Skin epidermis (tissue), 12 donors: ENCODE data around the gene NBDY.
A peak's percentile ranks its signal among the peaks of the same experiment; 100 is the strongest.
"Not testable (repeated sequence)": the region's sequence is repeated elsewhere in the genome, so short reads cannot be mapped to it uniquely, and the experiment has no call there.

Experiments used
- H3K27ac ChIP-seq, 21 experiments: fragments of 200-600 bp; sonication (generic) in 11 of 21; one replicate each; pipeline ENCODE4 v1.5.0; 2020; ENCODE audit warnings: mild to moderate bottlenecking in 3 of 21, inconsistent platforms in 2 of 21, moderate library complexity in 2 of 21
- H3K4me3 ChIP-seq, 7 experiments: fragments of 200-600 bp; sonication (generic) in 2 of 7; one replicate each; pipeline ENCODE4 v1.5.0; 2020; ENCODE audit warnings: inconsistent platforms in 2 of 7, mild to moderate bottlenecking in 2 of 7, moderate library complexity in 1 of 7

The NBDY gene

GRCh38 chrX:56763556-56764152, 34.6 kb downstream of the NBDY start:
- Histone ChIP-seq H3K4me3 (peak overlapping the region in 1 of 7 experiments; percentile 47), H3K27ac (peak overlapping the region in 10 of 21 experiments; percentile 62 to 88 (median 79))

DNA sequence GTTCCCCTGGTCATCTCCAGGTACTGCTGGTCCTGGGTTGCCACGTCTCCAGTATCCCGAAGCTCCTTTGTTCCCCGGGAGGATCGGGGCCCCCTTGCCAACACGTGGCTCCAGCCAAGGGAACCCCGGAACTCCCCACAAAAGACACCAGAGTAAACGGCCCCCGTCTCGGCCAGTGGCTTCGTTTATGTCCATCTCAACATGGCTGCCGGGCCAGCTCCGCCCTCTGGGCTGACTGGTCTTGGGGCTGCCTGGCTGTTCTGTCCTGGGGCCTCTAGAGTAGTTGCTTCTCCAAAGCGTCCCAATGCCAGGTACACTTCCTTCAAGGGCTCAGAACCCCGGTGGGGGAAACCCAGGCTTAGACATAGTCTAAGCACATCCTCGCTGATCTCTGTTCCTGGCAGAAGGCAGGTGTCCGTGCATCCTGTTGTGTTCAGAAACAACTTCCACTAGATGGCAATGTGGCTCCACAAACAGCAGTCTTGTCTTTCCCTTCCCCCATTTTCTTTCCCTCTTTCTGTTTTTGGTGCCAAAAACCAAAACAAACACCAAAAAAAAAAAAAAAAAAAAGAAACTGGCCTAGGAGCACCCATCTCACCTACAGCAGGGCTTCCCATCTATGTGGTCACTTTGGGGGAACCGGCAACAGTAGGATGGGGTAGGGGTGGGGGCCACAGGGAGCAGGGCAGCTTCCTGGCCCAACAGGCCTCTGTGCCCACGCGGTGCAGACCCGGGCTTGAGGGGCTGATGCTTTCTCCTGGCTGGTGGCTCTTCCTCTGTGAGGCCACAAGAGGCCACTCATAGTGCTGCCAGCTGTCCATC, 35.3 kb downstream of the NBDY start:
- peak overlapping the region in 1 of 7 experiments; percentile 47 for H3K4me3 ChIP-seq
- peak overlapping the region in 15 of 21 experiments; percentile 38 to 88 (median 70) for H3K27ac ChIP-seq

- Histone ChIP-seq H3K4me3 (no peak overlapping the region), H3K27ac (peak overlapping the region in 12 of 21 experiments; percentile 16 to 88 (median 59))
Observed at GRCh38 chrX:56764975-56765791, 36.1 kb downstream of the NBDY start.

- peak overlapping the region in 8 of 21 experiments; percentile 52 to 88 (median 71) for H3K27ac ChIP-seq
- no peak overlapping the region for H3K4me3 ChIP-seq
Observed at GRCh38 chrX:56765811-56766553, 36.9 kb downstream of the NBDY start.

- peak overlapping the region in 10 of 21 experiments; percentile 7 to 84 (median 56) for H3K27ac ChIP-seq
- peak overlapping the region in 1 of 7 experiments; percentile 54 for H3K4me3 ChIP-seq
Observed at GRCh38 chrX:56766554-56767347, 37.7 kb downstream of the NBDY start.

DNA sequence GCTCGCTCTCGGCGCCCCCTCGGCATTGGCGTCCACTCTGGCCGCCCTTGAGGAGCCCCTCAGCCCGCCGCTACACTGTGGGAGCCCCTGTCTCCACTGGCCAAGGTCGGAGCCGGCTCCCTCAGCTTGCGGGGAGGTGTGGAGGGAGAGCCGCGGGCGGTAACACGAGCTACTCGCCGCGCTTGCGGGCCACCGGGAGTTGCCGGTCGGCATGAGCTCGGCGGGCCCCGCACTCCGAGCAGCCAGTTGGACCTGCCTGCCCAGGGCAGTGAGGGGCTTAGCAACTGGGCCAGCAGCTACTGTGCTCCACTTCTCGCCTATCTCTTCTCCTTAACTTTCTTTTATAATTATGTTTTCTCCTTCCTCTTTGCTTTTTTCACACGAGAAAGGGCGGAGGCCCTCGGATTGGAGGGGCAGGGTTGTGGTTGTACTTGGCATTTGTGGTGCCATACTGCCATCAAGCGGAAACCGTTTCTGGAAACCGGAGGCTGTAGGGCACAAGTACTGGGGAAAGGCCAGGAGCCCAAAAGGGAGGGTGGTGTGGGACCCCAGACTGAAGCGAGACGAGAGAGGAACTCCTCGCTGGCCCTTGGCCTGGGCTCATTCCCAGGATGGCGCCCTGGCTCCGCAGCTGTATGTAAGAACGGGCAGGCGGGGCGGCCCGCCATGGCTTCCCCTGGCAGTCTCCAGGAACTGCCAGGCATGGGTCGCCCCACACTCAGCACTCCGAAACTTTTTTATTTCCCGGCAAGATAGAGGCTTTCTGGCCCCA, 38.5 kb downstream of the NBDY start:
- Histone ChIP-seq H3K4me3 (peak overlapping the region in 1 of 7 experiments; percentile 54), H3K27ac (peak overlapping the region in 8 of 21 experiments; percentile 37 to 84 (median 58))

- not testable (repeated sequence) for H3K27ac ChIP-seq, H3K4me3 ChIP-seq
Observed at GRCh38 chrX:56768120-56768660, 39.1 kb downstream of the NBDY start.

GRCh38 chrX:56772675-56773521, 43.9 kb downstream of the NBDY start:
- not testable (repeated sequence) for H3K27ac ChIP-seq, H3K4me3 ChIP-seq

DNA sequence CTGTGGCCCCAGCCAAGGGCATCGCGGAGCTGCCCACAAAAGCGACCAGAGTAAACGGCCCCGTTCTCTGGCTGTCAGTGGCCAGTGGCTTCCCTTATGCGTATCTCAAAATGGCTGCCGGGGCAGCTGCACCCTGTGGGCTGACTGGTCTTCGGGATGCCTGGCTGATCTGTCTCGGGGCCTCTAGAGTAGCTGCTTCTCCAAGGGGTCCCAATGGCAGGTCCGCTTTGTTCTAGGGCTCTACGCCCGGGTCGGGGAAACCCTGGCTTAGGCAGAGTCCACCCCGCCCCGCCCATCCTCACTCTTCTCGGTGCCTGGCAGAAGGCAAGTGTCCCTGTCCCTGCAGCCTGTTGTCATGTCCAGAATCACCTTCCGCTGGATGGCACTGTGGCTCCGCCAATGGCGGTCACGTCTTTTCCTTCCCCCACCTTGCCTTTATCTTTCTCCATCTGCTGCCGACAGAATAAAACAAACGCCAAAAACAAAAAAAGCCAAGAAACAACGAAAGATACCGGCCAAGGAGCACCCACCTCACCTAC, 44.5 kb downstream of the NBDY start:
- H3K4me3 ChIP-seq, H3K27ac ChIP-seq: not testable (repeated sequence)

DNA sequence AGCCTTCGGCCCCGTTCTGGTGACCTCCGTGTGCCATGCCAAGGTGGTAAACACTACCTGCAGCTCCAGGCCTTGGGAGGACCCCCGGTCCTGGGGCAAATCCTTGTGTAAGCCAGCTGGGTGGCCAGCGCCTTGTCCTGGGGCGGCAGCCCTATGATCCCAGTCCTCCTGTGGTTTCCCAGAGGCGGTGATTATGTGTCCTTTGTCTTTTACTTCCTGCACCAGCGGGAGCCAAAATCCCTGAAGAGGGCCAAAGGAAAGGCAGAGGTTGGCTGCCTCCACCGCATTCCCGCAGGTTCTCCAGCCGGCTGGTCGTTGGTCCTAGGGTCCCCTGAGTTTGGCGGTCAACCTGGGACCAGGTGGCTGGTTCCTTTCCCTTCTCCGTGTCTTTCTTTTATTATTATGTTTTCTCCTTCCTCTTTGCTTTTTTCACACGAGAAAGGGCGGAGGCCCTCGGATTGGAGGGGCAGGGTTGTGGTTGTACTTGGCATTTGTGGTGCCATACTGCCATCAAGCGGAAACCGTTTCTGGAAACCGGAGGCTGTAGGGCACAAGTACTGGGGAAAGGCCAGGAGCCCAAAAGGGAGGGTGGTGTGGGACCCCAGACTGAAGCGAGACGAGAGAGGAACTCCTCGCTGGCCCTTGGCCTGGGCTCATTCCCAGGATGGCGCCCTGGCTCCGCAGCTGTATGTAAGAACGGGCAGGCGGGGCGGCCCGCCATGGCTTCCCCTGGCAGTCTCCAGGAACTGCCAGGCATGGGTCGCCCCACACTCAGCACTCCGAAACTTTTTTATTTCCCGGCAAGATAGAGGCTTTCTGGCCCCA, 49.3 kb downstream of the NBDY start:
- H3K27ac ChIP-seq: not testable (repeated sequence)

DNA sequence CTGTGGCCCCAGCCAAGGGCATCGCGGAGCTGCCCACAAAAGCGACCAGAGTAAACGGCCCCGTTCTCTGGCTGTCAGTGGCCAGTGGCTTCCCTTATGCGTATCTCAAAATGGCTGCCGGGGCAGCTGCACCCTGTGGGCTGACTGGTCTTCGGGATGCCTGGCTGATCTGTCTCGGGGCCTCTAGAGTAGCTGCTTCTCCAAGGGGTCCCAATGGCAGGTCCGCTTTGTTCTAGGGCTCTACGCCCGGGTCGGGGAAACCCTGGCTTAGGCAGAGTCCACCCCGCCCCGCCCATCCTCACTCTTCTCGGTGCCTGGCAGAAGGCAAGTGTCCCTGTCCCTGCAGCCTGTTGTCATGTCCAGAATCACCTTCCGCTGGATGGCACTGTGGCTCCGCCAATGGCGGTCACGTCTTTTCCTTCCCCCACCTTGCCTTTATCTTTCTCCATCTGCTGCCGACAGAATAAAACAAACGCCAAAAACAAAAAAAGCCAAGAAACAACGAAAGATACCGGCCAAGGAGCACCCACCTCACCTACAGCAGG, 50.0 kb downstream of the NBDY start:
- not testable (repeated sequence) for H3K4me3 ChIP-seq, H3K27ac ChIP-seq

More for the DNA sequence above, 49.3 kb downstream of the NBDY start:
- not testable (repeated sequence) for H3K4me3 ChIP-seq

DNA sequence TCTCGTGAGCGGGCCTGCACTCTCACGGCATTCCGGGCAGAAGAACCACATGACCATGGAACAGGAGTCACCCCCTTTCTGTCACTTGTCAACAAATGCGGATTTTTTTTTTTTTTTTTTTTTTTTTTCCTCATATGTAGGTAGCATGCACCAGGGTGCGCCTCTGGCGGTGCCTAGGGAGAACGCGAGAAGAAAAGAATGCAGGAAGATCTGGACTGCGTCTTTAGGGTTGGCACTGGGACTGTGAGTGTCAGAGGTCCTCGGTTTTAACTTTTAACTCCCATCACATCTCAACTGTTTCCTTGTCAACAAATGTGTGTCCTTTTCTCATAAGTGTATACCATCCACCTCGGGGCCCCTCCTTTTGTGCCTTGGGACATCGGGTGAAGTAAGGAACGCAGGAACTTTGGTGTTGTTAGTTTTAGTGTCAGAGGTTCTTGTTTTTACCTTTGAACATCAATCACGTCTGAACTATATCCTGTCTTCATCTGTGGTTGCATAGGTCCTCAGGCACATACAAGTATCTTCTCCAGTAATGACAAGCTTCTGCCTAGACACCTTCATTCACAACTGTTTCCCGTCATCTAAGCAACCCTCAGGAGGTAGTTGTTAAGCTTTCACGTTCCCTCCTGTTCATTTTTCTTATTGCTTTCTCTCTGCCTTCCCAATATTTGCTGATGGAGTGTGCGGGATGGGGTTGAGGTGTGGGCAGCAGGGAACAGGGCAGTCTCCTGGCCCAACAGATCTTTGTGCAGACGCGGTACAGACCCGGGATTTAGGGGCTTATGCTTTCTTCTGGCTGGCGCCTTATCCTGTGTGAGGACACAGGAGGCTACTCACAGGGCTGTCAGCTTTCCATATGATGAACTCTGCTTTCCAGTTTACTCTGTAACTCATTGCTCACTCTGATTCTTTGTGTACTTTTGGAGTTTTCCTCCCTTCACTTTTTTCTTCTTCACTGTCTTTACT, 51.9 kb downstream of the NBDY start:
- H3K27ac ChIP-seq, H3K4me3 ChIP-seq: not testable (repeated sequence)

DNA sequence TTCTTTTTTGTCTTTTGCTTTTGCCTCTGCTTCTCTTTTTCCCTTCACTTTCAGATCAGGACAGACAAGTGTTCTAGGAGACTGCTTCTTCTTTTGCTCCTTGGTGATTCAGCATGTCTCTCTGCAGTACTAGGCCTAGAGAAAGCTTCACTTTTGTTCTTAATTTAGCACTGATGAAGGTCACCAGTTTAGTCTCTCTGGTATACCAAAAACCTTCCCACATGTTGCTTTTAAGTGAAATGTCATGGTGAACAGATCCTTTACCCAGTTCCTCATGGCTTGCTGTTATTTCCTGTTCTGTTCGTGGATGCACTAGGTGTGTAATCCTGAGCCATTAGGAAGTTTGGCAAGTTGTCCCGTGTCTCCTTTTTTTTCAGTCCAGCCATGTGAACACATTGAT, 53.3 kb downstream of the NBDY start:
- H3K27ac ChIP-seq: peak overlapping the region in 1 of 21 experiments; percentile 87
- no peak overlapping the region for H3K4me3 ChIP-seq

DNA sequence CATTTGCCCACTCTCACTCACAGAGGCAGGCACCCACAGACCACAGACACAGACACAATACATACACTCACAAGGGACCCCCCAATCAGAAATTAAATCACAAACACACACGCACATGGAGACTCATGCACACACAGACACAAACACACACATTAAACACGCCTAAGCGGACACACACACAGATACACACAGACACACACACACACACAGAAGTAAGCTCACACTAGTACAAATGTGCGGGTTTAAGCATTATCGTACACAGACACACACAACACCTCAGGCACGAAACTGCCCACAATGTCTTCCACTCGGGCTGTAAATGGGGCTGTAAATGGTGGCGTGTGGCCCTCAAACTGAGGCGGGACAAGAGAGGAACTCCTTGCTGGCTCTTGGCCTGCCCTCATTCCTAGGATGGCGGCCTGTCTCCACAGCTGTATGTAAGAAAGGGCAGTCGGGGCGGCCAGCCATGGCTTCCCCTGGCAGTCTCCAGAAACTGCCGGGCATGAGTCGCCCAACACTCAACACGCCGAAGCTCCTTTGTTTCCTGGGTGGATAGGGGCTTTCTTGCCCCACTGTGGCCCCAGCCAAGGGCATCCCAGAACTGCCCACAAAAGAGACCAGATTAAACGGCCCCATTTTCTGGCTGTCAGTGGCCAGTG, 53.9 kb downstream of the NBDY start:
- Histone ChIP-seq H3K4me3 (peak overlapping the region in 1 of 7 experiments; percentile 20), H3K27ac (peak overlapping the region in 9 of 21 experiments; percentile 51 to 87 (median 71))
